Hepatocyte (in vitro differentiated cells): Measurements from ENCODE around the gene DIPK1B. TPM values are rescaled to one million over a fixed set of nuclear protein-coding genes. Genes with fewer than 3 reads are reported as not detected.

ENCODE experiments used
- DNase-seq: peaks from one replicate; pipeline ENCODE4 v3.0.0-alpha.2; 2016; ENCODE audit warnings: low spot score
- H2AFZ ChIP-seq: fragments of 200-600 bp; sonication (generic); 2 replicates; pipeline ENCODE4 v1.6.0; 2016; ENCODE audit warnings: antibody characterized with exemption, mild to moderate bottlenecking
- H3K27ac ChIP-seq: fragments of 200-600 bp; sonication (generic); 2 replicates; pipeline ENCODE4 v1.5.1; 2016; ENCODE audit warnings: mild to moderate bottlenecking
- H3K27me3 ChIP-seq: fragments of 200-600 bp; sonication (generic); 2 replicates; pipeline ENCODE4 v1.6.1; 2016
- H3K36me3 ChIP-seq: fragments of 200-600 bp; sonication (generic); replicated peaks from 2 replicates; pipeline ENCODE4 v1.5.1; 2016; ENCODE audit warnings: low read depth; ENCODE audit not compliant: insufficient read depth
- H3K4me1 ChIP-seq: fragments of 200-600 bp; sonication (generic); 2 replicates; pipeline ENCODE4 v1.5.1; 2016; ENCODE audit warnings: mild to moderate bottlenecking, moderate library complexity; ENCODE audit not compliant: insufficient read depth
- H3K4me2 ChIP-seq: fragments of 200-600 bp; sonication (generic); 2 replicates; pipeline ENCODE4 v1.6.0; 2016
- H3K4me3 ChIP-seq: fragments of 200-600 bp; sonication (generic); 2 replicates; pipeline ENCODE4 v1.5.1; 2016; ENCODE audit warnings: mild to moderate bottlenecking
- H3K79me2 ChIP-seq: fragments of 200-600 bp; sonication (generic); 2 replicates; pipeline ENCODE4 v1.6.0; 2017; ENCODE audit warnings: mild to moderate bottlenecking
- H3K9me2 ChIP-seq: fragments of 200-600 bp; sonication (generic); replicated peaks from 2 replicates; pipeline ENCODE4 v1.6.0; 2017; ENCODE audit warnings: mild to moderate bottlenecking; ENCODE audit not compliant: insufficient read depth
- H3K9me3 ChIP-seq: fragments of 200-600 bp; sonication (generic); 2 replicates; pipeline ENCODE4 v1.5.1; 2016; ENCODE audit warnings: low read depth, mild to moderate bottlenecking
- H4K20me1 ChIP-seq: fragments of 200-600 bp; sonication (generic); 2 replicates; pipeline ENCODE4 v1.6.0; 2016; ENCODE audit warnings: mild to moderate bottlenecking; ENCODE audit not compliant: insufficient read depth, poor library complexity, severe bottlenecking
- EZH2 ChIP-seq: fragments of 200-600 bp; sonication (generic); IDR thresholded peaks from 2 replicates; pipeline ENCODE4 v1.6.1; 2016; ENCODE audit warnings: antibody characterized with exemption, mild to moderate bottlenecking, borderline replicate concordance
- EZH2phosphoT487 ChIP-seq: fragments of 200-600 bp; sonication (generic); IDR thresholded peaks from one replicate; pipeline ENCODE4 v1.6.1; 2018; ENCODE audit warnings: antibody characterized with exemption, mild to moderate bottlenecking, low read depth, moderate library complexity; ENCODE audit not compliant: unreplicated experiment, severe bottlenecking
- WGBS: methylation state at CpG from one replicate; pipeline ENCODE4 v1.1.6; 2016; ENCODE audit warnings: low lambda C conversion rate; ENCODE audit errors: missing lambda C conversion rate; 5-methylcytosine and 5-hydroxymethylcytosine counted together
- polyA plus RNA-seq: library from polyadenylated mRNA; unstranded; fragments of >200 nt; fragmentation: Nextera tagmentation; extraction: Ambion mirVana; gene quantifications from 2 replicates; pipeline ENCODE4 v1.2.1, GENCODE V29; 2016
- total RNA-seq: library from RNA; depleted of rRNA; stranded (reverse); fragments of >200 nt; gene quantifications from 2 replicates; pipeline ENCODE4 v1.2.3, GENCODE V29; 2014
- TF ChIP-seq, protein P1 (sequence below): fragments of 200-600 bp; sonication (generic); IDR thresholded peaks from 2 replicates; pipeline ENCODE4 v1.5.1; 2016; ENCODE audit warnings: antibody characterized with exemption, mild to moderate bottlenecking; ENCODE audit not compliant: poor library complexity

DIPK1B gene
- total and polyA plus RNA-seq, 2 experiments from 2014 or later = 33.3 to 39.4 TPM

DNA sequence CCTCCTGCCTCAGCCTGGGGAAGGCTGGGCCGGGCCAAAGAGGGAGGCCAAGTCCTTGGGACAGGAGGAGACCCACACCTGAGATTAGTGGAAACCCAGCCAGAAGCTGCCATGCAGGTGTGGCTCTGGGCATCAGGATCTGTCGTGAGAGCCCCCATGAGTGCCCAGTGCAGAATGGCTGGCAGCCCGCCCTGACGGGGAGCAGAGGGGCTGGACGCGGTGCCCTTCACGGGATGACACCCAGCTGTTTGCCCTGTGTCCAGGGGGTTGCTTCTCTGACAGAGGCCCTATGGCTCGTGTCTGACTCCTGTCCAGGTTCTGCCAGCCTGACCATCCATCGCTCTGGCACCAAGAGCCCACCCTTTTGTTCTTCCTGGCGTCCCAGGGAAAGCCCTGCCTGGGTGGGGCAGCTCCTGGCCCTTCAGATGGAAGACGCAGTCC, 8.5 kb downstream of the DIPK1B start:
- Histone ChIP-seq H3K36me3 (no peaks in the 10 kb centered on the region), H3K9me2 (no peaks in the 10 kb centered on the region), H4K20me1 (peaks cover 45% of the 10 kb centered on the region), H3K4me1 (peaks cover 17% of the 10 kb centered on the region), H3K4me2 (no peak overlapping the region), H3K4me3 (no peak overlapping the region), H3K79me2 (peaks cover 17% of the 10 kb centered on the region), H2AFZ (no peak overlapping the region), H3K9me3 (no peaks in the 10 kb centered on the region), H3K27ac (peak overlapping the region; percentile 58), H3K27me3 (no peaks in the 10 kb centered on the region)
- WGBS = 89% methylated on average over 11 of the region's 11 CpGs
- DNase-seq = no peak
- TF ChIP-seq, protein P1, sequence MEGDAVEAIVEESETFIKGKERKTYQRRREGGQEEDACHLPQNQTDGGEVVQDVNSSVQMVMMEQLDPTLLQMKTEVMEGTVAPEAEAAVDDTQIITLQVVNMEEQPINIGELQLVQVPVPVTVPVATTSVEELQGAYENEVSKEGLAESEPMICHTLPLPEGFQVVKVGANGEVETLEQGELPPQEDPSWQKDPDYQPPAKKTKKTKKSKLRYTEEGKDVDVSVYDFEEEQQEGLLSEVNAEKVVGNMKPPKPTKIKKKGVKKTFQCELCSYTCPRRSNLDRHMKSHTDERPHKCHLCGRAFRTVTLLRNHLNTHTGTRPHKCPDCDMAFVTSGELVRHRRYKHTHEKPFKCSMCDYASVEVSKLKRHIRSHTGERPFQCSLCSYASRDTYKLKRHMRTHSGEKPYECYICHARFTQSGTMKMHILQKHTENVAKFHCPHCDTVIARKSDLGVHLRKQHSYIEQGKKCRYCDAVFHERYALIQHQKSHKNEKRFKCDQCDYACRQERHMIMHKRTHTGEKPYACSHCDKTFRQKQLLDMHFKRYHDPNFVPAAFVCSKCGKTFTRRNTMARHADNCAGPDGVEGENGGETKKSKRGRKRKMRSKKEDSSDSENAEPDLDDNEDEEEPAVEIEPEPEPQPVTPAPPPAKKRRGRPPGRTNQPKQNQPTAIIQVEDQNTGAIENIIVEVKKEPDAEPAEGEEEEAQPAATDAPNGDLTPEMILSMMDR = no peak
- no peak for TF ChIP-seq EZH2phosphoT487
- no peak for TF ChIP-seq EZH2

DNA sequence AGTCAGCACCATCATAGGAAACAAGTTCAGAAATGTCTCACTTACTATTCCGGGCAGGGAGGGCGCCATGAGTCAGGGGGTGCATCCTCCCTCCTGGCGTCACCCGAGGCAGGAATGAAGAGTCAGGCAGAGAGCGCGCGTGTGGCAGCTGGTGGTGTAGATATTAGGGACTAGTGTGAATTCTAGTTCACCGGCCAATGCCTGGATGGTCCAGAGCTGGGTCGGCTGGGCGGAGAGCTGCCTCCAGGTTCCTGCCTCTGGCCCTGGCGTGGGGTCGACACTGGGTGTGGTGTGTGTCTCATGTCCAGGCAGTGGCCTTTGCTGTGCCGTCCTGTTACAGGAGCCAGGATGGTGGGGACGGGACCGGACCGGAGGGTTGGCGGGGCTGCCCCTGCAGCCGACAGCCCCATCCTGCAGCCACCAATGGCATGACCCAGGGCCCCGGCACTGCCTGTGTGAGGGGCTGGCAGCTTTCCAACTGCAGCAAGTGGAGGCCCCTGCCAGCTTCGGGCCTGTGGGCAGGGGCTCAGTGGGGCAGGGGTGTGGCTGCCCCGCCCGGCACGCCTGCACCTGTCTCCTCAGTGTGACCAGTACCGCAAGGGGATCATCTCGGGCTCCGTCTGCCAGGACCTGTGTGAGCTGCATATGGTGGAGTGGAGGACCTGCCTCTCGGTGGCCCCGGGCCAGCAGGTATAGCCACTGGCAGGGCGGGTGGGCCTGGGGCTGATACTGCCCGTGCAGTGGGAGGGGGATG, 9.1 kb downstream of the DIPK1B start:
- Histone ChIP-seq H3K4me2 (no peak overlapping the region), H3K79me2 (peaks cover 21% of the 10 kb centered on the region), H3K4me3 (no peak overlapping the region), H3K27ac (no peak overlapping the region), H2AFZ (no peak overlapping the region), H3K9me3 (no peaks in the 10 kb centered on the region), H3K4me1 (peaks cover 22% of the 10 kb centered on the region), H3K9me2 (no peaks in the 10 kb centered on the region), H3K36me3 (no peaks in the 10 kb centered on the region), H3K27me3 (no peaks in the 10 kb centered on the region), H4K20me1 (peaks cover 51% of the 10 kb centered on the region)
- WGBS = 86% methylated on average over 26 of the region's 30 CpGs
- DNase-seq = no peak
- TF ChIP-seq, protein P1 = no peak
- TF ChIP-seq EZH2 (no peak), EZH2phosphoT487 (no peak)

DNA sequence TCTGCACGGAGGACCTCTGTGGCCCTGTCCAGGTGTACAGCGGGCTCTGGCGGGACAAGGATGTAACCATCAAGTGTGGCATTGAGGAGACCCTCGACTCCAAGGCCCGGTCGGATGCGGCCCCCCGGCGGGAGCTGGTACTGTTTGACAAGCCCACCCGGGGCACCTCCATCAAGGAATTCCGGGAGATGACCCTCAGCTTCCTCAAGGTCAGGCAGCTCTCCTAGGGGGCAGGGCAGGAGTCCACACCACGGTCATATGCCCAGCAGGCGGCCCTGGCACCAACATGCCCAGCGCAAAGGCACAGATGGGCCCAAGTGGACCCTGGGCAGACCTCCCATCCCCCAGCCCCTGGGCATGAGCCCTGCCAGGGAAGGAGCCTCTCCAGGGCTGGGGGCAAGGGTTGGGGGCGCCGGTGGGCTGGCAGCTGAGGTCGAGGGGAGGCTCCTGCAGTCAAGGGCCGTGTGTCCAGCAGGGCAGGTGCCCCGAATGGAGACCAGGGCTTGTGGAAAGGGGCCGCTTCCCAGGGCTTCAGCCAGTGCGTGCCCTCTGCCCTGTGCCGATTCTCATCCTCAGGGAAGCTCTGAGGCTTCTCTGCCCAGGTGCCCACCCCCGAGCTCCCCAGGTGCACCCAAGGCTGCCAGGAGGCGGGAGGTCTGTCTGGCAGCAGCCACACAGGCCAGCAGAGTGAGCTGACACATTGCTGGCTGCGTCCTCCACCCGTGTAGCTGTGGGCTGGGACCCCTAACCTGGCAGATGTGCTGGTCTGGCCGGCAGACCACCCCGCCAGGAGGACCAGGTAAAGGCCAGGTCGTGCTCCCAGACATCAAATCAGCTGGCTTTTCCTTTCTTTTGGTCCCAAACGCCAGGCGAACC, 10.0 kb downstream of the DIPK1B start:
- no peaks in the 10 kb centered on the region for H3K9me2 ChIP-seq
- H3K36me3 ChIP-seq = no peaks in the 10 kb centered on the region

More for the DNA sequence above, 10.0 kb downstream of the DIPK1B start:
- no peak overlapping the region for H2AFZ ChIP-seq
- H3K27ac ChIP-seq = no peak overlapping the region
- H3K79me2 ChIP-seq = peaks cover 22% of the 10 kb centered on the region
- H3K27me3 ChIP-seq = no peaks in the 10 kb centered on the region
- 88% methylated on average over 28 of the region's 31 CpGs for WGBS
- peaks cover 28% of the 10 kb centered on the region for H3K4me1 ChIP-seq
- DNase-seq = no peak
- H3K4me2 ChIP-seq = no peak overlapping the region
- peaks cover 59% of the 10 kb centered on the region for H4K20me1 ChIP-seq
- H3K9me3 ChIP-seq = no peaks in the 10 kb centered on the region
- no peak overlapping the region for H3K4me3 ChIP-seq
- TF ChIP-seq EZH2phosphoT487 (no peak), EZH2 (no peak)
- TF ChIP-seq, protein P1 = no peak
